Measurements from ENCODE around the gene MACROD2. TPM values are rescaled to one million over a fixed set of nuclear protein-coding genes. Genes with fewer than 3 reads are reported as not detected.

The MACROD2 gene
- polyA plus RNA-seq, 2 of the 4 experiments (the other 2 are of a cell fraction): 0.96 to 1.3 TPM

DNA sequence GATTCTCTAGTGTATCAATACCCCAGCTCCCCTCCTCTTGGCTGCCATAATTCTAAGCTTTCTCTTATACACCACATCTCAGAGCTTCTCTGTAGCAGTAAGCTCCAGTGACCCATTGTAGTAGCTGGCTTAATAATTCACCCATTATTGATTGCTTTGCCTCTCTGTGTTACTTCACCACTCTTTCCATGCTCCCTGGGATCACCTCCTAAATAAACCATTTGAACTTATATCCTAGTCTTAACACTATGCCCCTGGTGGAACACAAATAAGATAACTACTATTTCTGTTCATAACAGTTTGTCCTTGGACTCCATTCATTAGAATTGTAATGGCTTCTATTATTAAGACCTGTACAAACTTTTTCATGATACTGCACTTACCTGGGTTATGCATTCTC, 1819.0 kb downstream of the MACROD2 start:
- Histone ChIP-seq H3K4me2 (no peak overlapping the region), H3K4me3 (no peak overlapping the region), H3K9me3 (no peaks in the 10 kb centered on the region), H3K27ac (no peak overlapping the region), H3K4me1 (no peaks in the 10 kb centered on the region)
- ChIA-PET CTCF (interaction anchor here (1.2 kb wide), 1 partner anchor 1672 kb away, joined by 3 read pairs; no protein-coding TSS in a partner anchor), POLR2A (no interaction called here)
- FAIRE-seq (no peak), ATAC-seq (no peak), DNase-seq (ENCODE audit: low read depth in 1 of 2, low spot score in 1 of 2) (no peak)
- TF ChIP-seq CBX2 (IDR thresholded peaks at IDR 0.05; ENCODE audit: borderline replicate concordance, low read depth) (no peak), RAD21 (conservative IDR thresholded peaks at IDR 0.05 in 1 of 2, IDR thresholded peaks at IDR 0.05 in 1 of 2) (no peak)

DNA sequence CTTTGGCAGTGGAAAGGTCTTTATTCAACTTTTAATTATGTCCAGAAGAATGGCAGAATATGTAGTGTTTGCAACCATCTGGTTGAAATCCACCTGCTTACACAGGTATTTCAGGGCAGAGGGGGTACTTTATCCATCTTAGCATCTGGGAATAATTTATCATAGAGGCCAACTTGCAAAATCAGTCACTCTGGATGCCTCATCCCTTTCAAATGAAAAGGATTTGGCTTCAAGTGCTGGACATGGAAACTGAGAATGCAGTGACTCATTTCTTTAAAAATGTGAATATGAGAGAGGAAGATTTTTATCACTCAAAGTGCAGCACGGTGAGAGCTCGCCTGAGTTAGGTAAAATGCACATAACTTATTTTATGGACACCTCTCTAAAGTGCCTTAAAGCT, 1819.6 kb downstream of the MACROD2 start:
- WGBS (ENCODE audit: missing lambda C conversion rate): 4% methylated on average over 2 of the region's 2 CpGs
- ATAC-seq: no peak
- POLR2A ChIA-PET: no interaction called here
- Histone ChIP-seq H3K9me3 (no peaks in the 10 kb centered on the region), H3K4me2 (no peak overlapping the region), H3K27ac (no peak overlapping the region), H3K4me1 (no peaks in the 10 kb centered on the region), H3K4me3 (no peak overlapping the region)
- TF ChIP-seq, protein P1, sequence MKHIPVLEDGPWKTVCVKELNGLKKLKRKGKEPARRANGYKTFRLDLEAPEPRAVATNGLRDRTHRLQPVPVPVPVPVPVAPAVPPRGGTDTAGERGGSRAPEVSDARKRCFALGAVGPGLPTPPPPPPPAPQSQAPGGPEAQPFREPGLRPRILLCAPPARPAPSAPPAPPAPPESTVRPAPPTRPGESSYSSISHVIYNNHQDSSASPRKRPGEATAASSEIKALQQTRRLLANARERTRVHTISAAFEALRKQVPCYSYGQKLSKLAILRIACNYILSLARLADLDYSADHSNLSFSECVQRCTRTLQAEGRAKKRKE (CRISPR knock-in tag; IDR thresholded peaks at IDR 0.05; ENCODE audit: low read depth): no peak
- no peak for TF ChIP-seq FOXS1 (CRISPR knock-in tag; IDR thresholded peaks at IDR 0.05)
- no peak for TF ChIP-seq TFCP2L1 (CRISPR knock-in tag; IDR thresholded peaks at IDR 0.05)
- no peak for TF ChIP-seq RFX5 (IDR thresholded peaks at IDR 0.05)
- TF ChIP-seq HOXB5 (CRISPR knock-in tag; IDR thresholded peaks at IDR 0.05): no peak
- TF ChIP-seq MAZ (IDR thresholded peaks at IDR 0.05; ENCODE audit: borderline replicate concordance, low read depth, low read length): no peak
- no peak for TF ChIP-seq HEYL (CRISPR knock-in tag; IDR thresholded peaks at IDR 0.05)
- no peak for TF ChIP-seq NPAS2 (CRISPR knock-in tag; IDR thresholded peaks at IDR 0.05; ENCODE audit: borderline replicate concordance)
- no peak for TF ChIP-seq PHF8 (IDR thresholded peaks at IDR 0.05; ENCODE audit: borderline replicate concordance, low read depth)
- TF ChIP-seq JUN (IDR thresholded peaks at IDR 0.05): no peak
- TF ChIP-seq RARB (CRISPR knock-in tag; IDR thresholded peaks at IDR 0.05): no peak
- TF ChIP-seq HOXB13 (CRISPR knock-in tag; IDR thresholded peaks at IDR 0.05; ENCODE audit: low read depth): no peak
- no peak for TF ChIP-seq CBX2 (IDR thresholded peaks at IDR 0.05; ENCODE audit: borderline replicate concordance, low read depth)
- no peak for TF ChIP-seq NFE2L2 (conservative IDR thresholded peaks at IDR 0.05; ENCODE audit: low read length)
- FAIRE-seq: no peak
- DNase-seq (ENCODE audit: low read depth in 1 of 2, low spot score in 1 of 2): no peak
- CTCF ChIA-PET: interaction anchor here (0.6 to 1.2 kb wide), 2 partner anchors 44 to 1673 kb away, joined by 3 to 4 read pairs; no protein-coding TSS in a partner anchor

DNA sequence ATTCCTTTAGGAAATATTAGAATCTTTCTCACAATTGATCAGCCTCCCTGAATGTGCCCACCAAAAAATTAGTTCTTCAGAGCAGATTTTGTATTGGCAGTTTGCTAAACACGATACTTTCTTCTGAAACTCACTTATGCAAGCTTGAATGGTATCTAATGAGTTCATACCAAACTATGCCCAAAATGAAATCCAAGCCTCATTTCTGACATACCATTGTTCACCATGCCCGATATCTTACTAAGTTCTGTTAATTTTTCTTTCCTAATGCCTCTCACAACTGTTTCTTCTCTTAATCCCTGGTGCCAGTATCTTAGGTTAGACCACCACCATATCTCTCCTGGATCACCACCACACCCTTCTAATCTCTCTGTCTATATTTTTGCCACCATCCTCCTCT, 1822.0 kb downstream of the MACROD2 start:
- no peak for FAIRE-seq
- WGBS (ENCODE audit: missing lambda C conversion rate): 6% methylated on average over 2 of the region's 2 CpGs
- Histone ChIP-seq H3K4me3 (no peak overlapping the region), H3K4me1 (no peaks in the 10 kb centered on the region), H3K27ac (no peak overlapping the region), H3K4me2 (no peak overlapping the region), H3K9me3 (no peaks in the 10 kb centered on the region)
- POLR2A ChIA-PET: no interaction called here
- DNase-seq (ENCODE audit: low read depth in 1 of 2, low spot score in 1 of 2): no peak
- CTCF ChIA-PET: no interaction called here
- no peak for ATAC-seq
- no peak for TF ChIP-seq POLR2AphosphoS2 (conservative IDR thresholded peaks at IDR 0.05; ENCODE audit: low read length)
- TF ChIP-seq MAFK (IDR thresholded peaks at IDR 0.05; ENCODE audit: partially characterized antibody): no peak
- TF ChIP-seq MYC (IDR thresholded peaks at IDR 0.05; ENCODE audit: borderline replicate concordance, low read length): no peak
- TF ChIP-seq, protein P2, sequence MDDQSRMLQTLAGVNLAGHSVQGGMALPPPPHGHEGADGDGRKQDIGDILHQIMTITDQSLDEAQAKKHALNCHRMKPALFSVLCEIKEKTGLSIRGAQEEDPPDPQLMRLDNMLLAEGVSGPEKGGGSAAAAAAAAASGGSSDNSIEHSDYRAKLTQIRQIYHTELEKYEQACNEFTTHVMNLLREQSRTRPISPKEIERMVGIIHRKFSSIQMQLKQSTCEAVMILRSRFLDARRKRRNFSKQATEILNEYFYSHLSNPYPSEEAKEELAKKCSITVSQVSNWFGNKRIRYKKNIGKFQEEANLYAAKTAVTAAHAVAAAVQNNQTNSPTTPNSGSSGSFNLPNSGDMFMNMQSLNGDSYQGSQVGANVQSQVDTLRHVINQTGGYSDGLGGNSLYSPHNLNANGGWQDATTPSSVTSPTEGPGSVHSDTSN (IDR thresholded peaks at IDR 0.05): no peak
- no peak for TF ChIP-seq FOSB (CRISPR knock-in tag; IDR thresholded peaks at IDR 0.05)
- TF ChIP-seq HOXA7 (CRISPR knock-in tag; IDR thresholded peaks at IDR 0.05): no peak
- TF ChIP-seq, protein P3, sequence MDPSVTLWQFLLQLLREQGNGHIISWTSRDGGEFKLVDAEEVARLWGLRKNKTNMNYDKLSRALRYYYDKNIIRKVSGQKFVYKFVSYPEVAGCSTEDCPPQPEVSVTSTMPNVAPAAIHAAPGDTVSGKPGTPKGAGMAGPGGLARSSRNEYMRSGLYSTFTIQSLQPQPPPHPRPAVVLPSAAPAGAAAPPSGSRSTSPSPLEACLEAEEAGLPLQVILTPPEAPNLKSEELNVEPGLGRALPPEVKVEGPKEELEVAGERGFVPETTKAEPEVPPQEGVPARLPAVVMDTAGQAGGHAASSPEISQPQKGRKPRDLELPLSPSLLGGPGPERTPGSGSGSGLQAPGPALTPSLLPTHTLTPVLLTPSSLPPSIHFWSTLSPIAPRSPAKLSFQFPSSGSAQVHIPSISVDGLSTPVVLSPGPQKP (IDR thresholded peaks at IDR 0.05; ENCODE audit: low read depth, low read length): no peak
- no peak for TF ChIP-seq MAZ (IDR thresholded peaks at IDR 0.05; ENCODE audit: borderline replicate concordance, low read depth, low read length)
- TF ChIP-seq, protein P4, sequence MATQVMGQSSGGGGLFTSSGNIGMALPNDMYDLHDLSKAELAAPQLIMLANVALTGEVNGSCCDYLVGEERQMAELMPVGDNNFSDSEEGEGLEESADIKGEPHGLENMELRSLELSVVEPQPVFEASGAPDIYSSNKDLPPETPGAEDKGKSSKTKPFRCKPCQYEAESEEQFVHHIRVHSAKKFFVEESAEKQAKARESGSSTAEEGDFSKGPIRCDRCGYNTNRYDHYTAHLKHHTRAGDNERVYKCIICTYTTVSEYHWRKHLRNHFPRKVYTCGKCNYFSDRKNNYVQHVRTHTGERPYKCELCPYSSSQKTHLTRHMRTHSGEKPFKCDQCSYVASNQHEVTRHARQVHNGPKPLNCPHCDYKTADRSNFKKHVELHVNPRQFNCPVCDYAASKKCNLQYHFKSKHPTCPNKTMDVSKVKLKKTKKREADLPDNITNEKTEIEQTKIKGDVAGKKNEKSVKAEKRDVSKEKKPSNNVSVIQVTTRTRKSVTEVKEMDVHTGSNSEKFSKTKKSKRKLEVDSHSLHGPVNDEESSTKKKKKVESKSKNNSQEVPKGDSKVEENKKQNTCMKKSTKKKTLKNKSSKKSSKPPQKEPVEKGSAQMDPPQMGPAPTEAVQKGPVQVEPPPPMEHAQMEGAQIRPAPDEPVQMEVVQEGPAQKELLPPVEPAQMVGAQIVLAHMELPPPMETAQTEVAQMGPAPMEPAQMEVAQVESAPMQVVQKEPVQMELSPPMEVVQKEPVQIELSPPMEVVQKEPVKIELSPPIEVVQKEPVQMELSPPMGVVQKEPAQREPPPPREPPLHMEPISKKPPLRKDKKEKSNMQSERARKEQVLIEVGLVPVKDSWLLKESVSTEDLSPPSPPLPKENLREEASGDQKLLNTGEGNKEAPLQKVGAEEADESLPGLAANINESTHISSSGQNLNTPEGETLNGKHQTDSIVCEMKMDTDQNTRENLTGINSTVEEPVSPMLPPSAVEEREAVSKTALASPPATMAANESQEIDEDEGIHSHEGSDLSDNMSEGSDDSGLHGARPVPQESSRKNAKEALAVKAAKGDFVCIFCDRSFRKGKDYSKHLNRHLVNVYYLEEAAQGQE (IDR thresholded peaks at IDR 0.05): no peak
- TF ChIP-seq, protein P1 (CRISPR knock-in tag; IDR thresholded peaks at IDR 0.05; ENCODE audit: low read depth): no peak
- no peak for TF ChIP-seq CBX2 (IDR thresholded peaks at IDR 0.05; ENCODE audit: borderline replicate concordance, low read depth)
- no peak for TF ChIP-seq NR3C1 (IDR thresholded peaks at IDR 0.05)
- TF ChIP-seq EP300 (IDR thresholded peaks at IDR 0.05): no peak
- TF ChIP-seq, protein P5, sequence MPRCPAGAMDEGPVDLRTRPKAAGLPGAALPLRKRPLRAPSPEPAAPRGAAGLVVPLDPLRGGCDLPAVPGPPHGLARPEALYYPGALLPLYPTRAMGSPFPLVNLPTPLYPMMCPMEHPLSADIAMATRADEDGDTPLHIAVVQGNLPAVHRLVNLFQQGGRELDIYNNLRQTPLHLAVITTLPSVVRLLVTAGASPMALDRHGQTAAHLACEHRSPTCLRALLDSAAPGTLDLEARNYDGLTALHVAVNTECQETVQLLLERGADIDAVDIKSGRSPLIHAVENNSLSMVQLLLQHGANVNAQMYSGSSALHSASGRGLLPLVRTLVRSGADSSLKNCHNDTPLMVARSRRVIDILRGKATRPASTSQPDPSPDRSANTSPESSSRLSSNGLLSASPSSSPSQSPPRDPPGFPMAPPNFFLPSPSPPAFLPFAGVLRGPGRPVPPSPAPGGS (IDR thresholded peaks at IDR 0.05): no peak

Data from A549 (cell line).